HG03095 (cell line): ENCODE measurements around the gene PPFIBP2.
"Not testable (repeated sequence)": the region's sequence is repeated elsewhere in the genome, so short reads cannot be mapped to it uniquely, and the experiment has no call there.

ENCODE experiments used
- ATAC-seq: cut with Tn5 transposase; IDR thresholded peaks from one replicate; pipeline ENCODE4 v1.9.1; 2021; ENCODE audit warnings: moderate library complexity; ENCODE audit not compliant: unreplicated experiment

PPFIBP2 gene

GRCh38 chr11:7655253-7656217 is 141.7 kb downstream of the PPFIBP2 start:
- no peak for ATAC-seq

- no peak for ATAC-seq
Observed at GRCh38 chr11:7656704-7657103, 142.9 kb downstream of the PPFIBP2 start.

DNA sequence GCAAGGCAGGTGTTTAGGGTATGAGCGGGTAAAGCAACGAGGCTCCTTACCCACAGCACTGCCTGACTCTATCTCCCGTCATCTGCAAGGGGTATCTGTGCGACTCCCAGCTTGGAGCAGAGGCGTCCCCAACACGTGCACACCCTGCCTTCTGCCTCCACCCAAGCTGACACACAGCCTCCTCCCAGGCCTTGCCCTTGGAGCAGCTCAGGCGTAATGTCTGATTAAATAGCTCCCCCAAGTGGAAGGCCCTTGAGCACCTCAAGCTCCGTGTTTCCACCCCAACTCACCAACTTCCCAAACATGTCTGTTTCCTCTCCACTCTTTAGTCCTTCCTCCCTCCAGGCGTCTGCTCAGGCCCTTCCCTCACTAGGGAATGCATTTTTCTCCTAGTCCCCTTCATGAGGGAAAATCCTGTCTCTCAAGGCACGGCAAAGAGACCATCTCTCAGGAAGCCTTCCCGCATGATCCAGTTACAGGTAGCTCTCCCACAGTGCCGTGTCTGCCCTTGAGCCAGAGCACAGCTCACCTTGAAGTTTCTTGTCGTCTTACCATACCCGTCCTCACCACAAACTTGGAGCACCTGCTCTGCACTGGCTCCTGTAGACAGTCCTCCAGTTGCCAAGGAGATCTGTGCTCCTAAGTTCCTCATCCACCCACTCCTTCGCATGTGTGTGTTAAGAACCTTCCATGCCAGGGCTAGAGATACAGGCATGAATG is 143.7 kb downstream of the PPFIBP2 start:
- no peak for ATAC-seq

DNA sequence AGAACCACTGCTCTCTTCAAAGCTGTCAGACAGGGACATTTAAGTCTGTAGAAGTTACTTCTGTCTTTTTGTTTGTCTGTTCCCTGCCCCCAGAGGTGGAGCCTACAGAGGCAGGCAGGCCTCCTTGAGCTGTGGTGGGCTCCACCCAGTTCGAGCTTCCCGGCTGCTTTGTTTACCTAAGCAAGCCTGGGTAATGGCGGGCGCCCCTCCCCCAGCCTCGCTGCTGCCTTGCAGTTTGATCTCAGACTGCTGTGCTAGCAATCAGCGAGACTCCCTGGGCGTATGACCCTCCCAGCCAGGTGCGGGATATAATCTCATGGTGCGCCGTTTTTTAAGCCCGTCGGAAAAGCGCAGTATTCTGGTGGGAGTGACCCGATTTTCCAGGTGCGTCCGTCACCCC is 149.7 kb downstream of the PPFIBP2 start:
- not testable (repeated sequence) for ATAC-seq

GRCh38 chr11:7664867-7665266 is 151.1 kb downstream of the PPFIBP2 start:
- ATAC-seq = no peak

DNA sequence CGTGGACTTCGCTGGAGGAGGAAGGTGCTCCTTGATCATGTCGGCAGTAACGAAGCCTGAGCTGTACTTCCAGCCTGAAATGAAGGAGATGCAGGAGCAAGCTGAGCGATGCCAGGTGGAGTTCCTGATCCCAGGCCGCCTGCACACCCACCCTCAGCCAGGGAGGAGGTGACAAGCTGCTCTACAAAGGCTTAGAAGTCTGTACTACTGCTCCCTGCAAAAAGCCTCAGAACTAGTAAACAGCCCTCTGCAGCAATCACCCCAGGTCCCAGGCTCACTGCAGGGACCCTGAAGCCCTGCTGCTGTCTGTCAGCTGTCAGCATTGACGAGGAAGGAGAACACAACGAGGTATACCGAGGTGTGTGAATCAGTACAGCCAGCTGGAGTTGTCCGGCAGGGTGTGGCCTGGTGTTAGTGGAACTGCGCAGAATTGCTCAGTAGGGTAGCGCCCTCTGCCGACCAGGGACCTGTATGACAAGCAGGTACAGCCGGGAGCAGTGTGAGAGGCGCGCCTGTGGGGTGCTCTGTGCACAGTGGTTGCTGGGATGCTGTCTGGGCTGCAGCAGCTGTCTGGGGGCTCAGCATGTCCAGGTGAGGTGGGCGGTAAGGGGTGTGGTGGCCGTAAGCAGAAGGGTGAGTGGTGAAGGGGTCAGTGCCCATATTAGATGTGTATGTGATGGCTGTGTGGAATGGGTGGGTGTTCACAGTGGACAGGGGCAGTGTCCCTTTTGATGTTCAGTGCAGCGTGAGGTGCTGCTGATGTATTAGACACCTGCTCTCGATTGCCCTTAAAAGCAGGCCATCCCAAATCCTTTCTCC is 151.9 kb downstream of the PPFIBP2 start:
- peak; percentile 99 for ATAC-seq

GRCh38 chr11:7666292-7666866 is 152.6 kb downstream of the PPFIBP2 start:
- ATAC-seq = no peak

DNA sequence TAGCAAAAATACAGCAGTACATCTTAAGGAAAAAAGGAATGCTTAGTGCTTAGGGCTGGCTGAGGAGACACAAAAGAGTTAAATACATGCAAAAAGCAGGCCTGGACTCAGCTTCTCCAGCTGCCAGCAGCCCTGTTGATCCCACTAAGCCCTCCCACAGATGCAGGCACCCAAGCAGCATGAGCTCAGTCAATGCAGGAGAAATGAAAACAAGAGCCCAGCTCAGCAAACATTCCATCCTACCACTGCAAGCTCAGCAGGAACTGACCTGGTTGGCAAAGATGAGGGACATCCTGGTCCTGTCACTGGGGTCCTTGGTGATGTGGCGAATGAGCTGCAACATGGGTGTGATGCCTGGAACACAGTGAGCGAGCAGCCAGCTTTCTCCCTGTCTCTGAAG is 153.7 kb downstream of the PPFIBP2 start:
- no peak for ATAC-seq

- ATAC-seq = no peak
Observed at GRCh38 chr11:7668464-7668863, 154.7 kb downstream of the PPFIBP2 start.

- ATAC-seq = no peak
Observed at GRCh38 chr11:7668911-7669310, 155.1 kb downstream of the PPFIBP2 start.

- no peak for ATAC-seq
Observed at GRCh38 chr11:7670641-7671040, 156.8 kb downstream of the PPFIBP2 start.

- ATAC-seq = peak; percentile 75
Observed at GRCh38 chr11:7671347-7672215, 157.8 kb downstream of the PPFIBP2 start.

- ATAC-seq = no peak
Observed at GRCh38 chr11:7672276-7672959, 158.6 kb downstream of the PPFIBP2 start.

- ATAC-seq = peak; percentile 38
Observed at GRCh38 chr11:7672960-7673723, 159.3 kb downstream of the PPFIBP2 start, which contains the start of gene CYB5R2. CYB5R2 (minus strand) TSS chr11:7673500; CDS start chr11:7672825, 675 bp downstream.

- peak; percentile 14 for ATAC-seq
Observed at GRCh38 chr11:7673724-7674434, 160.1 kb downstream of the PPFIBP2 start.

DNA sequence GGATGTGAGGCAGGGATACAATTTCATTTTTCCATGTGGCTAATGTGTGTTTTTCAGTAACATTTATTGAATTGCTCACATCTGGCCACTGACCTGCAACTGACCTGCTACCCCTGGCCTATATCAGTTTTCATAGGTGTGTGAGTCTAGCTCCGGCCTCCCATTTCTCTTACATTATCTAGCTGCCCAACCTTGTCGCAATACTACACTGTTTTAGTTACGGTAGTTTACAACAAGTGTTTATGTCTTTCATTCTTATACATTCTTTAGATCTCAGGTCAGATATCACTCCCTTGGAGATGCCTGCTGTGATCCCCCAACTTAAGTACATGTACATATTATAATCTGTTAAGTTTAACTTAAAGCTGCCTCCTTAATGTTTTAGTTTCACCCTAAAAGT is 161.8 kb downstream of the PPFIBP2 start:
- ATAC-seq = no peak

- no peak for ATAC-seq
Observed at GRCh38 chr11:7677071-7677470, 163.3 kb downstream of the PPFIBP2 start.

- no peak for ATAC-seq
Observed at GRCh38 chr11:7677796-7678201, 164.0 kb downstream of the PPFIBP2 start.
